LNCAP (cell line): Measurements from ENCODE around the gene CYP27B1.

Experiments
- TF ChIP-seq, protein P1 (sequence below): fragments of 450-650 bp; IDR thresholded peaks from 2 replicates; pipeline ENCODE4 v1.5.1; 2017; ENCODE audit warnings: mild to moderate bottlenecking

The CYP27B1 gene

DNA sequence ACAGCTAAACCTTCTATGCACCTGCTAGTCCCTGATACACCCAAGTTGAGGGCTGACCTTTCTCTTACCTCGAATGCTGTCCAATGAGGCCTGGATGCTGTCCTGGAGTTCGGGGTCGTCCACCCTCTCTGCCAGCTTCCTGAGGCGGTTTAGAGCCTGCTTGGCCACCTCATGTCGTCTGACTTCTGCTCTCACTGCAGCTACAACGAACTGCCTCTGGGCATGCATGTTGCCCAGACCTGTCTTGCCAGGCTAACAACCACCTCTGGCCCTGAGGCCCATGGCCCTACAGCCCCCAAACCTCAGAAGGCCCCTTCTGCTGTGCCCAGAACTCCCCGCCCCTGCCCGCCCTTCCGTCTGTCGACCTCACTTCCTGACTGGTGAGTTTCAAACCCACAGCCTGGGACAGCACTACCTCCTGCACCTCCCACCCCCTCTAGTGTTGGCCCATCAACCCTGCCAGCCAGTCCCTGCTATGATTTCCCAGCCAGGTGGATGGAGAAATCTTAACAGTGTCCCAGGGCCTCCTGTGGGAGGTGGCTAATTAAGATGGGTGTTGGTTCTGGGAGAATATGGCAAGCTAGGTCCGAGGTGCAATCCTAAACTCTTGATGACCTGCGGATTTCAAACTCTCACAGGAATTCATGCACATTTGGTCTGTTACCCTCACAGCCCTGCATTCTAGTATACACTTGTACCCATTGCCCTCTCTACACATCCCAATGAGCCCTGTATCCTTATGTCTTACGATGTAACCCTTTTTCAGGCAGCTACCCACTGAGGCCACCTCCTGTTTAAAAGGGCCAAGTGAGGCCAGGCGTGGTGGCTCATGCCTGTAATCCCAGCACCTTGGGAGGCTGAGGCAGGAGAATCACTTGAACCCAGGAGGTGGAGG, 24.8 kb downstream of the CYP27B1 start:
- TF ChIP-seq, protein P1, sequence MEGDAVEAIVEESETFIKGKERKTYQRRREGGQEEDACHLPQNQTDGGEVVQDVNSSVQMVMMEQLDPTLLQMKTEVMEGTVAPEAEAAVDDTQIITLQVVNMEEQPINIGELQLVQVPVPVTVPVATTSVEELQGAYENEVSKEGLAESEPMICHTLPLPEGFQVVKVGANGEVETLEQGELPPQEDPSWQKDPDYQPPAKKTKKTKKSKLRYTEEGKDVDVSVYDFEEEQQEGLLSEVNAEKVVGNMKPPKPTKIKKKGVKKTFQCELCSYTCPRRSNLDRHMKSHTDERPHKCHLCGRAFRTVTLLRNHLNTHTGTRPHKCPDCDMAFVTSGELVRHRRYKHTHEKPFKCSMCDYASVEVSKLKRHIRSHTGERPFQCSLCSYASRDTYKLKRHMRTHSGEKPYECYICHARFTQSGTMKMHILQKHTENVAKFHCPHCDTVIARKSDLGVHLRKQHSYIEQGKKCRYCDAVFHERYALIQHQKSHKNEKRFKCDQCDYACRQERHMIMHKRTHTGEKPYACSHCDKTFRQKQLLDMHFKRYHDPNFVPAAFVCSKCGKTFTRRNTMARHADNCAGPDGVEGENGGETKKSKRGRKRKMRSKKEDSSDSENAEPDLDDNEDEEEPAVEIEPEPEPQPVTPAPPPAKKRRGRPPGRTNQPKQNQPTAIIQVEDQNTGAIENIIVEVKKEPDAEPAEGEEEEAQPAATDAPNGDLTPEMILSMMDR: no peak

DNA sequence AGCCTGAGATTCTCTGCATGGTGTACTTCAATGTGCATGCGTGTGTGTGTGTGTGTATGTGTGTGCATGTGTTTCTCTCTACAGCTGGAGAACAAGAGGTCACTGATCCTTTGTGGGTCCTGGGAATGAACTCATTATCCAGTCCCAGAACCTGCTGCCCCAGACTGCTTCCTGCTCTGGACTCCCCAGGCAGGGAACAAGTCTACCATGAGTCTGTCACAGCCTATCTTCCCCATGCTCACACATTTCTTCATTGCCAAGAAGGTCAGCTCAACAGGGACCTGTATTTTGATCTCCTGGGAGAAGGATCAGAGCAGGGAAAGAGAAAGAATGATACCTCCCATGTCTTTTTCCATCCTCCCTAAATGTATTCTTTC, 25.5 kb downstream of the CYP27B1 start:
- TF ChIP-seq, protein P1: no peak

DNA sequence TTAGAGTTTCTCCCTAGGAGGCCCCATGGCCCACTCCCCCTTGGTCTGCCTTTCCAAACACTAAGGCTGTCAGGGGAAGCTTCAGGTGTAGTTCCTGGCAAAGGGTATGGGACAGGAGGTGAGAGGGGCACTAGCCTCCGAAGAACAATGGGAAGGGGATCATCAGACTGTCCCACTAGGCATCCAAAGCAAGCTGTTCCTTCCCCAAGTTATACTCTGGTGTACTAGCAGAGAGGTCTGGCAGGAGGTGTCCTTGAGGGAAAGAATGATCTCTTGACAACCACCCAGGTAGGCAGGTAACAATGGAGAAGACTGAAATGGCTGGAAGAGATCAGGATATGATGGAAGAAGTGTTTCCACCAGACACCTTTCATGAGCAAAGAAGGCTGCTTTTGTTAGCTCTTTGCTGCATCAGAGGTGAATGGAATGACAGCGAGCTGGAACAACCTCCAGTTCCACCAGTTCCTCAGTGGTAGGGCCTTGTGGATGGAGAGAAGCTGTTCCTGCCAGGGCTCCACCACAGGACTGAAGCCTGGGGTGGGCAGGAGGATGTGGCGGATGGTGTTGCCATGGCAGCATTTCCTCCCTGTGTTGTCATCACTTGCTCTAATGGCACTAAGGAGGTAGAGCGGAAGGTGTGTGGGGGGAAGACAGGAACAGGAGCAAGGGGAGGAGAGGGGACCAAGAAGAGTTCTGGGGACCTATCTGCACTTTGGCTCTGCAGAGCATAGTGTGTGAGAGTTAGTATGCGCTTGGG, 26.0 kb downstream of the CYP27B1 start:
- TF ChIP-seq, protein P1: no peak

DNA sequence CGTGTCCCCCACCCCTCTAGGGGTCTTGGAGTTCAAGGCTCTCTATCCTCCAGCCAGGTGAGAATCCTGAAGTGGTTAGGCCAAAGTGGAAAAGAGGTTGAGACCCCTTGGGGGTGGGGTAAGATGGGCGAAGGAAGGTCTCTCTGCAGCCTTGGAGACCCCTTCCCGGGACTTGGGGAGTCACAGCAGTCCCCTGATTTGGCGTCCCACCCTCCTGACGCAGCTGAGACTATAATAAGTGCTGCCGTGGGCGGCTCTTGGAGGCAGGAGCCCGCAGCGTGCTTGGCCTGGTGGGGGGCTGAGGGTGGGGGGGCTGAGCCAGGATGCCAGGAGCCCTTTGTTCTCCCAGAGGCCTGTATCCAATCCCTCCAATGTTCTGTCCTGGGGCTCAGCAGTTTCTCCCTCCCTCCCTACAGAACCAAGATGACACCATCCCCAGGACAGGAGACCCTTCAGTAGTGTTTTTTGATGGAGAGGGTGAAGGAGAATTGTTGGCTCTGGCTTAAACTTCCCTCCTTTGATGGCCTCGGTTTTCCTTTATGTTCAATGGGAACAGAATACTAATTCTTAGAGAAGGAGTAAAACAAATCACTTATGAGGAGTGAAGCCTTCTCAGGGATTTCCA, 26.9 kb downstream of the CYP27B1 start:
- TF ChIP-seq, protein P1: no peak

DNA sequence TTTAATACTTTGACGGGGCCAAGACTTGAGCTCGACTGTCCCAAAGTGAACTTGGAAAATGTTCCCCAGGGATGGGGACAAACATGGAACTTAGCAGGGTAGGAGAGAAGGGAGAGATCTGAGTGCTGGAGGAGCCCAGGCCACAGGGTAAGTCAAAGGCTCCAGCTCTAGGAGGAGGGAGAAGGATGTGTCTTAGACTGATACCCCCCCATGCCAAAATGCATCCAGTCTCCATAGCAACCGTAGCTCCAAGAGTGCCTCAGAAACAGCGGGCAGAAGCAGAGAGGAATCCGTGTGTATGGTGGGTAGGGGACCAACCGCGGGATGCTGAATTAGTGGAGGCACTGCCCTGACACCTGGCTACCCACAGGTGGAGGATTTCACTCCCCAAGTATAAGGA, 27.5 kb downstream of the CYP27B1 start:
- TF ChIP-seq, protein P1: no peak

DNA sequence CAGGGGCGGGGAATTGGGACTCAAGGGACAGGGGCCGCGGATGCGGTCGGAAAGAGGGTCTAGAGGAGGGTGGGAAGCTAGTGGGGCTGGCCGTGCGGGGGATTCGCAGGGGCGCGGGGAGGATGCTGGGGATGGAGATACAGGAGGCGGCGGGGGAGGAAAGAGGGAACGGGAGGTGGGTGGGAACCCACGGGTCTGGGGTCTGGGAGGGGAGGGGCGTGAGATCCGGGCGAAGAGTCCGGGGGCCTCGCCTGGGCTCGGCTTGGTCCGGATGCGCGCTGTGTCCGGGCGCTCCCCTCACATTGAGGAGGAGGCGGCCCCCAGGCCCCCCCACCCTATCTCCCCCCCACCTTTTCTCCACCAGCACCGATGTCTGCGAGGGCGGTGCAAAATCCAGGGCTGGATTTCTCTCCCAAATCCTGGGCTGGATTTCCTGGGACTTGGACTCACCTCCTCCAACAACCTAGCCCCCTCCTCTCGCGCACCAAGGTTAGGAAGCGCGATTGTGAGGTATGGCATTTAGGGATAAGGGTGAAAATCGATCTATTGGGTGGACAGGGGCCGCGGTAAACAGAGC, 28.1 kb downstream of the CYP27B1 start, which contains the start of gene AGAP2:
TSS of gene AGAP2 (minus strand) at position 82 of the 577 bp plus-strand sequence. CDS start 496 bp downstream, outside the sequence.
- TF ChIP-seq, protein P1: no peak
